Keratinocyte (primary cell): Measurements from ENCODE around the gene YDJC. TPM values are rescaled to one million over a fixed set of nuclear protein-coding genes. Genes with fewer than 3 reads are reported as not detected.
A peak's percentile ranks its signal among the peaks of the same experiment; 100 is the strongest.

Experiments
- DNase-seq: peaks from one replicate; pipeline ENCODE4 v3.0.0-alpha.2; 2011; ENCODE audit warnings: low read depth, missing footprints, low spot score
- FAIRE-seq: peaks from 2 replicates; lab custom pipeline; 2011; peaks lifted over from hg19 to GRCh38; lab: Jason Lieb, UNC
- H2AFZ ChIP-seq: 2 replicates; pipeline ENCODE4 v1.6.0; 2012; ENCODE audit warnings: low read length, control low read depth, inconsistent platforms; ENCODE audit not compliant: control insufficient read depth
- H3K27ac ChIP-seq: 2 replicates; pipeline ENCODE4 v1.5.1; 2011; ENCODE audit warnings: low read length; ENCODE audit not compliant: control insufficient read depth, insufficient read depth
- H3K27me3 ChIP-seq: 3 replicates; pipeline ENCODE4 v1.6.0; 2011; ENCODE audit warnings: low read length; ENCODE audit not compliant: control insufficient read depth, insufficient read depth; ENCODE audit errors: extremely low read depth
- H3K36me3 ChIP-seq, 2 experiments: 2 replicates in 1 of 2; 3 replicates in 1 of 2; pipeline ENCODE4 v1.5.1; 2011; ENCODE audit warnings: low read length in 2 of 2, mild to moderate bottlenecking in 1 of 2; ENCODE audit not compliant: control insufficient read depth in 2 of 2, insufficient read depth in 2 of 2; ENCODE audit errors: extremely low read depth in 1 of 2
- H3K4me1 ChIP-seq: 3 replicates; pipeline ENCODE4 v1.5.1; 2011; ENCODE audit warnings: low read length; ENCODE audit not compliant: control insufficient read depth, insufficient read depth; ENCODE audit errors: extremely low read depth
- H3K4me2 ChIP-seq: 3 replicates; pipeline ENCODE4 v1.6.0; 2011; ENCODE audit warnings: low read depth, low read length; ENCODE audit not compliant: control insufficient read depth, insufficient read depth; ENCODE audit errors: extremely low read depth
- H3K4me3 ChIP-seq, 3 experiments: fragments of 200-600 bp in 1 of 3; sonication (generic) in 1 of 3; 2 replicates in 2 of 3; 3 replicates in 1 of 3; pipeline ENCODE4 v1.5.1; 2011 to 2016; ENCODE audit warnings: low read length in 3 of 3, mild to moderate bottlenecking in 3 of 3, control low read depth in 2 of 3, inconsistent platforms in 1 of 3, low read depth in 1 of 3, mixed read lengths in 1 of 3, mixed run types in 1 of 3, moderate library complexity in 1 of 3; ENCODE audit not compliant: control insufficient read depth in 2 of 3, insufficient read depth in 2 of 3; ENCODE audit errors: extremely low read depth in 1 of 3
- H3K79me2 ChIP-seq: 2 replicates; pipeline ENCODE4 v1.6.0; 2012; ENCODE audit warnings: low read length; ENCODE audit not compliant: control insufficient read depth, insufficient read depth
- H3K9ac ChIP-seq: 3 replicates; pipeline ENCODE4 v1.6.0; 2011; ENCODE audit warnings: low read length; ENCODE audit not compliant: control insufficient read depth, insufficient read depth; ENCODE audit errors: extremely low read depth
- H3K9me1 ChIP-seq: 3 replicates; pipeline ENCODE4 v1.6.0; 2011; ENCODE audit warnings: low read length; ENCODE audit not compliant: control insufficient read depth, insufficient read depth; ENCODE audit errors: extremely low read depth
- H3K9me3 ChIP-seq: 2 replicates; pipeline ENCODE4 v1.5.1; 2012; ENCODE audit warnings: low read depth, low read length; ENCODE audit not compliant: control insufficient read depth
- H4K20me1 ChIP-seq: 3 replicates; pipeline ENCODE4 v1.6.0; 2011; ENCODE audit warnings: low read length; ENCODE audit not compliant: control insufficient read depth, insufficient read depth; ENCODE audit errors: extremely low read depth
- EZH2 ChIP-seq: IDR thresholded peaks from one replicate; pipeline ENCODE4 v1.6.1; 2012; ENCODE audit warnings: inconsistent platforms, mild to moderate bottlenecking, low read length, moderate library complexity
- dilution Hi-C: fragments of 300-500 bp; cut with MboI; formaldehyde crosslinking; loops from one replicate; pipeline ENCODE4 v1.7.0; 2020; ENCODE audit warnings: low sequenced_read_pairs; ENCODE audit not compliant: extremely low pct_ligation_motif_present
- polyA plus RNA-seq, 5 experiments: library from polyadenylated mRNA; depleted of rRNA in 3 of 5; stranded (reverse) in 3 of 5; stranded (forward) in 1 of 5; unstranded in 1 of 5; fragments of >200 nt; gene quantifications; 1 replicate in 1 of 5; 2 replicates in 3 of 5; 3 replicates in 1 of 5; pipeline versions ENCODE4 v1.2.1 to v1.2.3, GENCODE V29; 2011 to 2012; ENCODE audit warnings: missing spikeins in 2 of 5, low read depth in 1 of 5, low replicate concordance in 1 of 5
- TF ChIP-seq, protein P1 (sequence below), 3 experiments: IDR thresholded peaks in 1 of 3; conservative IDR thresholded peaks in 1 of 3; optimal IDR thresholded peaks in 1 of 3; 2 replicates in 2 of 3; 3 replicates in 1 of 3; pipeline versions ENCODE3 to v1.5.1; 2011; ENCODE audit warnings: low read length in 3 of 3, mild to moderate bottlenecking in 3 of 3, moderate library complexity in 2 of 3, control low read depth in 1 of 3, inconsistent platforms in 1 of 3; ENCODE audit not compliant: insufficient read depth in 2 of 3; ENCODE audit errors: extremely low read depth in 1 of 3

YDJC gene
- polyA plus RNA-seq, 1 donor (not counting 4 experiments of a cell fraction or from before 2014, with no cell fraction given): 18.2 TPM

DNA sequence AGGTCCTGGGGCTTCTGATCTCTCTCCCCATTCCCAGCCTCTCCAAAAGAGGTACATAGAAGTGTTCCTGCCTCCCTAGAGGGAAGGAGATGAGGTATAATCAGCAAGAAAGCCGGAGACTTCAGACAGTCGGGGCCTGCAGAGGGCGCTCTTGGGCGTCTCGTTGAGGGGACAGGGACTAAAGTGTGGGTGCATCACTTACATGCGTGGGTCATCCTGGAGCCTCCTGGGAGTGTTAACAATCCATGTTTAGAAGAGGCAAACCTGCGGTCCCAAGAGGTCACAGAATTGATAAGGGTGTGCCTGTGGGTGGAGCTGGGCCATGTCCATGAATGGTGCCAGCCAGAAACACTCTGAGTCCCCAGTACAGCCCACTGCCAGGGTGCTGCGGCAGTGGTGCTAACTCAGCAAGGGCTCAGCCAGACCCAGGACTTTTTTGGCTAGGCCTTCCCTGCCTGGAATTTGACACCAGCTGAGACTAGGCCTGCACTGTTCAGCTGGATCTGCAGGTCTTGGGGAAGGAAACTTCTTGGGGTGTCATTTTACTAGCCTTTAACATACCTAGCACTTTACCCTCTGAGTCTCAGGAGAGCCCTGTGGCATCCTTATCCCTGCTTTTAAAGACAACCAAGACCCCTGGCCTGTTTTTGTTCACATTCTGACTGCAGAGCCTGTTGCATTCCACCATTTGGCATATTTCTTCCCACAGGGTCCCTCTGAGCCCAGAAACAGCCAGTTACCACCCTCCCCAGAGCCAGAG, 5.5 kb downstream of the YDJC start:
- H3K79me2 ChIP-seq: peaks cover 62% of the 10 kb centered on the region

DNA sequence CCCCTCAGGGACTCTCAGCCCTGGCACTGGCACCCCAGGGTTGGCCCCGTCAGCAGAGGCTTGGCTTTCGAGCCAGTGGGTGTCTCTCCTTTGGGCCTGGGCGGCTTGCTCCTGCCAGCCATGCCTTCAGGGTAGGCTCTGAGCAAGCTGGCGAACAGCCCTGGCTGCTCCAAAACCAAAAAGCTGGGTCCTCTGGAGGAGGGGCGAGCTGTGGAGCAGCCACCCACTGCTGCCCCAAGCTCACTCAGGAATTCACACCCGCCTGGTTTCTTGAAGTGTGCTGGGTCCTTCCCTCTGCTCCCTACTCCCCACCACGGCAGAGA, 6.2 kb downstream of the YDJC start:
- Histone ChIP-seq H3K36me3 (peaks cover 11 to 35% of the 10 kb centered on the region in 2 experiments), H3K4me1 (peaks cover 14% of the 10 kb centered on the region), H3K9ac (no peak overlapping the region), H3K9me1 (peaks cover 5% of the 10 kb centered on the region), H2AFZ (no peak overlapping the region), H3K4me3 (no peak overlapping the region), H3K27me3 (no peaks in the 10 kb centered on the region), H3K27ac (no peak overlapping the region), H3K79me2 (peaks cover 62% of the 10 kb centered on the region), H4K20me1 (peaks cover 28% of the 10 kb centered on the region), H3K9me3 (no peaks in the 10 kb centered on the region), H3K4me2 (no peak overlapping the region)
- FAIRE-seq (no peak), DNase-seq (no peak)
- dilution Hi-C loops: no loop called here
- TF ChIP-seq, protein P1, sequence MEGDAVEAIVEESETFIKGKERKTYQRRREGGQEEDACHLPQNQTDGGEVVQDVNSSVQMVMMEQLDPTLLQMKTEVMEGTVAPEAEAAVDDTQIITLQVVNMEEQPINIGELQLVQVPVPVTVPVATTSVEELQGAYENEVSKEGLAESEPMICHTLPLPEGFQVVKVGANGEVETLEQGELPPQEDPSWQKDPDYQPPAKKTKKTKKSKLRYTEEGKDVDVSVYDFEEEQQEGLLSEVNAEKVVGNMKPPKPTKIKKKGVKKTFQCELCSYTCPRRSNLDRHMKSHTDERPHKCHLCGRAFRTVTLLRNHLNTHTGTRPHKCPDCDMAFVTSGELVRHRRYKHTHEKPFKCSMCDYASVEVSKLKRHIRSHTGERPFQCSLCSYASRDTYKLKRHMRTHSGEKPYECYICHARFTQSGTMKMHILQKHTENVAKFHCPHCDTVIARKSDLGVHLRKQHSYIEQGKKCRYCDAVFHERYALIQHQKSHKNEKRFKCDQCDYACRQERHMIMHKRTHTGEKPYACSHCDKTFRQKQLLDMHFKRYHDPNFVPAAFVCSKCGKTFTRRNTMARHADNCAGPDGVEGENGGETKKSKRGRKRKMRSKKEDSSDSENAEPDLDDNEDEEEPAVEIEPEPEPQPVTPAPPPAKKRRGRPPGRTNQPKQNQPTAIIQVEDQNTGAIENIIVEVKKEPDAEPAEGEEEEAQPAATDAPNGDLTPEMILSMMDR (optimal IDR thresholded peaks at IDR 0.05 in 1 of 3, IDR thresholded peaks at IDR 0.05 in 1 of 3, conservative IDR thresholded peaks at IDR 0.05 in 1 of 3; ENCODE audit: extremely low read depth in 1 of 3, insufficient read depth in 2 of 3, low read length in 3 of 3): no peak
- TF ChIP-seq EZH2: no peak

More for the DNA sequence above, 5.5 kb downstream of the YDJC start:
- Histone ChIP-seq H3K27ac (no peak overlapping the region), H2AFZ (no peak overlapping the region), H4K20me1 (peaks cover 24% of the 10 kb centered on the region), H3K4me2 (no peak overlapping the region), H3K4me1 (peaks cover 14% of the 10 kb centered on the region), H3K27me3 (no peaks in the 10 kb centered on the region), H3K9ac (no peak overlapping the region), H3K4me3 (no peak overlapping the region), H3K36me3 (peaks cover 11 to 31% of the 10 kb centered on the region in 2 experiments), H3K9me1 (peaks cover 5% of the 10 kb centered on the region), H3K9me3 (no peaks in the 10 kb centered on the region)
- dilution Hi-C loops: no loop called here
- TF ChIP-seq, protein P1 (optimal IDR thresholded peaks at IDR 0.05 in 1 of 3, IDR thresholded peaks at IDR 0.05 in 1 of 3, conservative IDR thresholded peaks at IDR 0.05 in 1 of 3; ENCODE audit: extremely low read depth in 1 of 3, insufficient read depth in 2 of 3, low read length in 3 of 3): peak; percentile 73 to 82 (median 76)
- no peak for TF ChIP-seq EZH2
- FAIRE-seq: no peak
- no peak for DNase-seq
